H9 (cell line): ENCODE measurements around the gene SIM1. TPM values are rescaled to one million over a fixed set of nuclear protein-coding genes. Genes with fewer than 3 reads are reported as not detected.

Experiments
- DNase-seq: peaks from one replicate; pipeline ENCODE4 v3.0.0-alpha.2; 2017
- H2AFZ ChIP-seq: one replicate; pipeline ENCODE4 v1.6.1; 2013; ENCODE audit warnings: mild to moderate bottlenecking, low read length, control low read depth, moderate library complexity
- H2AK5ac ChIP-seq: 2 replicates; pipeline ENCODE4 v1.6.1; 2013; ENCODE audit warnings: low read length, control low read depth, mixed read lengths; ENCODE audit not compliant: insufficient read length
- H2BK120ac ChIP-seq: one replicate; pipeline ENCODE4 v1.6.1; 2013; ENCODE audit warnings: low read depth, mild to moderate bottlenecking, low read length, control low read depth, inconsistent platforms; ENCODE audit not compliant: poor library complexity, severe bottlenecking
- H2BK12ac ChIP-seq: 2 replicates; pipeline ENCODE4 v1.6.1; 2013; ENCODE audit warnings: low read length, control low read depth, mixed read lengths, low read depth; ENCODE audit not compliant: insufficient read length
- H2BK15ac ChIP-seq: 2 replicates; pipeline ENCODE4 v1.6.1; 2013; ENCODE audit warnings: low read depth, low read length, control low read depth
- H2BK20ac ChIP-seq: one replicate; pipeline ENCODE4 v1.6.1; 2013; ENCODE audit warnings: low read depth, mild to moderate bottlenecking, low read length, control low read depth, inconsistent platforms; ENCODE audit not compliant: poor library complexity, severe bottlenecking
- H2BK5ac ChIP-seq: 2 replicates; pipeline ENCODE4 v1.6.1; 2013; ENCODE audit warnings: low read length, control low read depth, mixed read lengths; ENCODE audit not compliant: insufficient read length
- H3K14ac ChIP-seq: 2 replicates; pipeline ENCODE4 v1.6.1; 2013; ENCODE audit warnings: low read length, control low read depth; ENCODE audit not compliant: insufficient read depth
- H3K18ac ChIP-seq: 2 replicates; pipeline ENCODE4 v1.6.1; 2013; ENCODE audit warnings: low read depth, mild to moderate bottlenecking, mixed read lengths, low read length, control low read depth; ENCODE audit not compliant: insufficient read length
- H3K23ac ChIP-seq: 2 replicates; pipeline ENCODE4 v1.6.1; 2013; ENCODE audit warnings: low read length, control low read depth, mixed read lengths, low read depth; ENCODE audit not compliant: insufficient read length
- H3K23me2 ChIP-seq: 2 replicates; pipeline ENCODE4 v1.6.1; 2013; ENCODE audit warnings: low read depth, mild to moderate bottlenecking, mixed read lengths, low read length, control low read depth; ENCODE audit not compliant: insufficient read length, poor library complexity, severe bottlenecking
- H3K27ac ChIP-seq: 2 replicates; pipeline ENCODE4 v1.5.1; 2013; ENCODE audit warnings: low read length, control low read depth, mixed read lengths, low read depth; ENCODE audit not compliant: insufficient read length
- H3K27me3 ChIP-seq: 2 replicates; pipeline ENCODE4 v1.6.1; 2013; ENCODE audit warnings: low read length, control low read depth, inconsistent platforms; ENCODE audit not compliant: insufficient read depth
- H3K4ac ChIP-seq: 2 replicates; pipeline ENCODE4 v1.6.1; 2013; ENCODE audit warnings: low read depth, mild to moderate bottlenecking, control low read depth, inconsistent platforms, low read length, moderate library complexity
- H3K4me1 ChIP-seq: 2 replicates; pipeline ENCODE4 v1.6.1; 2013; ENCODE audit warnings: low read length, control low read depth, inconsistent platforms; ENCODE audit not compliant: insufficient read depth
- H3K4me2 ChIP-seq: 2 replicates; pipeline ENCODE4 v1.6.1; 2013; ENCODE audit warnings: low read length, control low read depth, mixed read lengths; ENCODE audit not compliant: insufficient read length, insufficient read depth
- H3K56ac ChIP-seq: 2 replicates; pipeline ENCODE4 v1.6.1; 2013; ENCODE audit warnings: low read depth, mild to moderate bottlenecking, mixed read lengths, low read length, control low read depth; ENCODE audit not compliant: insufficient read length
- H3K79me1 ChIP-seq: 2 replicates; pipeline ENCODE4 v1.6.1; 2013; ENCODE audit warnings: low read depth, mild to moderate bottlenecking, moderate library complexity, low read length, control low read depth, inconsistent platforms; ENCODE audit not compliant: insufficient read depth, poor library complexity, severe bottlenecking
- H3K79me2 ChIP-seq: 2 replicates; pipeline ENCODE4 v1.6.1; 2013; ENCODE audit warnings: low read length, control low read depth, inconsistent platforms; ENCODE audit not compliant: insufficient read depth
- H3K9ac ChIP-seq: 2 replicates; pipeline ENCODE4 v1.6.1; 2013; ENCODE audit warnings: low read length, control low read depth, mixed read lengths; ENCODE audit not compliant: insufficient read length; ENCODE audit errors: extremely low read depth
- H3K9me3 ChIP-seq: one replicate; pipeline ENCODE4 v1.6.1; 2013; ENCODE audit warnings: low read depth, low read length, inconsistent platforms; ENCODE audit not compliant: control insufficient read depth
- H3T11ph ChIP-seq: one replicate; pipeline ENCODE4 v1.6.1; 2013; ENCODE audit warnings: mild to moderate bottlenecking, low read length, control low read depth, inconsistent platforms
- H4K20me1 ChIP-seq: one replicate; pipeline ENCODE4 v1.6.1; 2013; ENCODE audit not compliant: control insufficient read depth, insufficient read length, insufficient read depth
- H4K5ac ChIP-seq: 2 replicates; pipeline ENCODE4 v1.6.1; 2013; ENCODE audit warnings: low read depth, mild to moderate bottlenecking, mixed read lengths, low read length, control low read depth; ENCODE audit not compliant: insufficient read length
- H4K8ac ChIP-seq: replicated peaks from 2 replicates; pipeline ENCODE4 v1.6.1; 2013; ENCODE audit warnings: low read length, control low read depth, mixed read lengths, low read depth; ENCODE audit not compliant: insufficient read length
- H4K91ac ChIP-seq: 2 replicates; pipeline ENCODE4 v1.6.1; 2013; ENCODE audit warnings: low read depth, mild to moderate bottlenecking, moderate library complexity, mixed read lengths, low read length, control low read depth; ENCODE audit not compliant: insufficient read length
- H3K27ac Mint-ChIP-seq, 3 experiments: 2 replicates in 2 of 3; 3 replicates in 1 of 3; pipeline ENCODE4 v1.8.0; 2020 to 2021; ENCODE audit warnings: mixed read lengths in 3 of 3, mild to moderate bottlenecking in 1 of 3, moderate library complexity in 1 of 3
- H3K27me3 Mint-ChIP-seq: 2 replicates; pipeline ENCODE4 v1.8.0; 2021; ENCODE audit warnings: low read depth, mild to moderate bottlenecking, moderate library complexity, mixed read lengths
- H3K36me3 Mint-ChIP-seq, 3 experiments: 2 replicates in 2 of 3; 3 replicates in 1 of 3; pipeline ENCODE4 v1.8.0; 2020 to 2021; ENCODE audit warnings: low read depth in 3 of 3, mixed read lengths in 3 of 3; ENCODE audit not compliant: insufficient read depth in 1 of 3
- H3K4me1 Mint-ChIP-seq, 2 experiments: 2 replicates each; pipeline ENCODE4 v1.8.0; 2020; ENCODE audit warnings: mixed read lengths in 2 of 2
- H3K4me3 Mint-ChIP-seq, 2 experiments: 2 replicates in 1 of 2; 3 replicates in 1 of 2; pipeline ENCODE4 v1.8.0; 2020 to 2021; ENCODE audit warnings: mild to moderate bottlenecking in 2 of 2, mixed read lengths in 2 of 2, moderate library complexity in 1 of 2
- H3K9me3 Mint-ChIP-seq, 2 experiments: 2 replicates in 1 of 2; 3 replicates in 1 of 2; pipeline ENCODE4 v1.8.0; 2020; ENCODE audit warnings: mild to moderate bottlenecking in 2 of 2, mixed read lengths in 2 of 2, moderate library complexity in 1 of 2
- CTCF ChIP-seq: fragments of 200-600 bp; sonication (generic); conservative IDR thresholded peaks from 3 replicates; pipeline ENCODE4 v1.8.0; 2021; ENCODE audit warnings: antibody characterized with exemption, mild to moderate bottlenecking
- WGBS: extraction: QIAGEN DNeasy Blood & Tissue Kit; methylation state at CpG from one replicate; pipeline ENCODE4 v1.1.7; 2013; ENCODE audit warnings: missing lambda C conversion rate, low lambda C conversion rate, mixed read lengths; ENCODE audit not compliant: insufficient read length; ENCODE audit errors: extremely low coverage; 5-methylcytosine and 5-hydroxymethylcytosine counted together
- total RNA-seq: library from RNA; stranded (reverse); gene quantifications from 2 replicates; pipeline ENCODE4 v1.2.1, GENCODE V29; 2021

Gene SIM1
- total RNA-seq, 1 experiment from 2014 or later = not detected

GRCh38 chr6:100488244-100488643 lies 23.5 kb upstream of the SIM1 start:
- Histone ChIP-seq H3K18ac (no peak overlapping the region), H3K23ac (no peak overlapping the region), H3K4me2 (no peak overlapping the region), H2BK15ac (no peak overlapping the region), H3K79me2 (no peaks in the 10 kb centered on the region), H4K8ac (no peak overlapping the region), H3K4ac (no peak overlapping the region), H3K56ac (no peak overlapping the region), H2AFZ (no peak overlapping the region), H3T11ph (no peak overlapping the region), H2BK20ac (no peak overlapping the region), H3K79me1 (no peaks in the 10 kb centered on the region), H2BK5ac (no peak overlapping the region), H4K5ac (no peak overlapping the region), H4K20me1 (no peaks in the 10 kb centered on the region), H3K23me2 (no peaks in the 10 kb centered on the region), H3K9ac (no peak overlapping the region), H3K9me3 (no peaks in the 10 kb centered on the region), H2BK120ac (no peak overlapping the region), H3K14ac (no peak overlapping the region), H4K91ac (no peak overlapping the region), H3K27me3 (no peaks in the 10 kb centered on the region), H3K27ac (no peak overlapping the region), H2BK12ac (no peak overlapping the region), H2AK5ac (no peak overlapping the region), H3K4me1 (no peaks in the 10 kb centered on the region; the same call in none of the 2 replicates)
- Mint-ChIP-seq H3K4me1 (peaks cover 10 to 15% of the 10 kb centered on the region in 2 experiments), H3K9me3 (peaks cover 6 to 11% of the 10 kb centered on the region in 2 experiments), H3K4me3 (no peak overlapping the region), H3K27me3 (peaks cover 6% of the 10 kb centered on the region), H3K36me3 (peaks cover 0 to 10% (median 5%) of the 10 kb centered on the region in 3 experiments; a peak in 4 of 7 replicates), H3K27ac (no peak overlapping the region)
- WGBS = no CpG with 5 or more reads among the region's 5 CpGs
- TF ChIP-seq CTCF = no peak
- DNase-seq = no peak
